Stimulated activated CD8-positive, alpha-beta memory T cell treated with anti-CD3 and anti-CD28 coated beads, Interleukin-4, amount 100 ng/mL, for 1 hour (primary cell): Measurements from ENCODE around the gene ALLC.

Experiments
- DNase-seq, 2 donors: peaks; one replicate each; pipeline ENCODE4 v3.0.0-alpha.2; 2020; ENCODE audit warnings: low read depth in 2 of 2, low spot score in 1 of 2

Gene ALLC

GRCh38 chr2:3747032-3747654 is 89.1 kb downstream of the ALLC start:
- no peak for DNase-seq

DNA sequence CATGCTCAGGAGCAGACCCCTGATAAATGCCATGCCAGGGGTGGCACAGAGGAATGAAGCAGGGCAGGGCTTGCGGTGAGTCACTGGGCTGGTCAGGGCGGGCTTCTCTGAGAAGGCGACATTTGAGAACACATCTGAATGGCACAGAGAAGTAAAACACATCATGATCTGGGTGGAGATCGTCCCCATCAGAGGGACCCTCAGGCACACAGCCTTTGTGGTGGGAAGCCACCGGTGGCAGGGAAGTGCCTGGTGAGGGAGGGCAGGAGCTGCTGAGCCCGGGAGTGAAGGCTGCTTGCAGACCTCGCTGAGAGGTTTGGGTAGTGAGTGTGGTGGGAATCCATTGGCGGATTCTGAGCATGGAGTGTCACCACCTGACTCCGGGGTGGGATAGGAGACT is 89.8 kb downstream of the ALLC start:
- DNase-seq, result no peak

DNA sequence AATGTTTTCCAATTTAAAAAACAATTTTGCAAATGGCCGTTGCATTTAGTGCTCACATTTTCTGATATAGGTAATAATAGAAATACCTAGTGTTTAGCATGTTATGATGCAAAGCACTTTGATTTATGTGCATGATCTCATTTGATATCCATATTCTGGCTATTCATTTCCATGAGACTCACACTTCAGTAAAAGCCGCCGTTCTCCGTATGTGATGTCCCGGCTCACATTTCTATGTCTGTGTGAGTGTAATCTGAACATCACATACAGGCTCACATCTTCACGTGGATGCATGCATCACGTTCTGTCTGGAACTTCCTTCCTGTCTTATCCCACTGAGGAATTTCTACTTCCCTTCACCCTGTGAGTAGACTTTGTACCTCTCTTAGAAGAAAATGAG is 91.2 kb downstream of the ALLC start:
- no peak for DNase-seq

GRCh38 chr2:3751251-3751650 is 93.3 kb downstream of the ALLC start:
- no peak for DNase-seq

DNA sequence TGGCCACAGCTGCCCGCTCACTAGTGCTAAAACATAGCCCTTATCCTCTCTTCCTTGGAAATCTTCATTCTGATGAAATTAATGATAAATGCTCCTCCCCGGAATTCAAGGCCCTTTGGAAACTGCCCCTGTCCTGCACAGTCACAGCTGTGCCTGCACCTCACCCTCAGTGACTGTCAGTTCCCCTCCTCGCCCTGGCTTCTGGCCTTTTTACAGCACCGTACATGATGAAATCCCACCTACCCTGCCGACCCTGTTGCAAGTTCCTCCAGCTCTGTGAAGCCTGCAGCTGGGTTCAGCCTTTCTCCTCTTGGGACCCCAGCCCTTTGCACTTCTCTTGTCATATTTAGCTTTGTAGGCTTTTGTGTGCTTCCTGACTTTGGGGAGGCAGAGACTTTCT is 93.8 kb downstream of the ALLC start:
- DNase-seq, result no peak
